GM12865 (cell line): Measurements from ENCODE around the gene ZNF821.
"Not testable (repeated sequence)": the region's sequence is repeated elsewhere in the genome, so short reads cannot be mapped to it uniquely, and the experiment has no call there.

Experiments
- DNase-seq: peaks from one replicate; pipeline ENCODE4 v3.0.0; 2010; ENCODE audit warnings: low read depth
- H3K4me3 ChIP-seq: 2 replicates; pipeline ENCODE4 v1.5.1; 2011; ENCODE audit warnings: mild to moderate bottlenecking, low read depth, low read length, control low read depth
- CTCF ChIP-seq: IDR thresholded peaks from 2 replicates; pipeline ENCODE4 v1.5.1; 2011; ENCODE audit warnings: low read length, control low read depth, low read depth, inconsistent platforms; ENCODE audit not compliant: insufficient read depth; ENCODE audit errors: missing control alignments

The ZNF821 gene

GRCh38 chr16:71880176-71880575 lies 3.8 kb downstream of the ZNF821 start:
- H3K4me3 ChIP-seq = no peak overlapping the region
- no peak for DNase-seq
- no peak for TF ChIP-seq CTCF

GRCh38 chr16:71878911-71879310 lies 5.1 kb downstream of the ZNF821 start:
- no peak for DNase-seq
- no peak overlapping the region for H3K4me3 ChIP-seq
- no peak for TF ChIP-seq CTCF

- DNase-seq = no peak
- no peak for TF ChIP-seq CTCF
- no peak overlapping the region for H3K4me3 ChIP-seq
Observed at GRCh38 chr16:71873199-71873598, 10.8 kb downstream of the ZNF821 start.

- peak; percentile 31 for DNase-seq
- H3K4me3 ChIP-seq = no peak overlapping the region
- TF ChIP-seq CTCF = no peak
Observed at GRCh38 chr16:71870818-71871217, 13.2 kb downstream of the ZNF821 start.

GRCh38 chr16:71869089-71869488 lies 14.9 kb downstream of the ZNF821 start:
- no peak for DNase-seq
- no peak for TF ChIP-seq CTCF
- no peak overlapping the region for H3K4me3 ChIP-seq

- DNase-seq = no peak
- no peak overlapping the region for H3K4me3 ChIP-seq
Observed at GRCh38 chr16:71867939-71868338, 16.0 kb downstream of the ZNF821 start.

GRCh38 chr16:71867175-71867574 lies 16.8 kb downstream of the ZNF821 start:
- not testable (repeated sequence) for DNase-seq

More at GRCh38 chr16:71867939-71868338, 16.0 kb downstream of the ZNF821 start:
- TF ChIP-seq CTCF = no peak

More at GRCh38 chr16:71867175-71867574, 16.8 kb downstream of the ZNF821 start:
- H3K4me3 ChIP-seq = not testable (repeated sequence)
